Neutrophil (primary cell): ENCODE results near the gene CEMIP.

ENCODE experiments used
- H3K27ac ChIP-seq: fragments of 200-600 bp; sonication (generic); 2 replicates; pipeline ENCODE4 v1.5.1; 2016; ENCODE audit warnings: mild to moderate bottlenecking, moderate library complexity
- H3K27me3 ChIP-seq: fragments of 200-600 bp; sonication (generic); 2 replicates; pipeline ENCODE4 v1.6.0; 2016; ENCODE audit warnings: mild to moderate bottlenecking
- H3K36me3 ChIP-seq: fragments of 200-600 bp; sonication (generic); 2 replicates; pipeline ENCODE4 v1.5.1; 2017
- H3K4me1 ChIP-seq, 2 experiments: fragments of 200-600 bp in 1 of 2; sonication (generic) in 1 of 2; 1 replicate in 1 of 2; 2 replicates in 1 of 2; pipeline versions ENCODE4 v1.5.1 to v1.6.1; 2013 to 2016; ENCODE audit warnings: low read depth in 1 of 2, low read length in 1 of 2, mild to moderate bottlenecking in 1 of 2, moderate library complexity in 1 of 2; ENCODE audit not compliant: control insufficient read depth in 1 of 2, insufficient read depth in 1 of 2
- H3K4me3 ChIP-seq, 2 experiments: fragments of 200-600 bp in 1 of 2; sonication (generic) in 1 of 2; 1 replicate in 1 of 2; 2 replicates in 1 of 2; pipeline ENCODE4 v1.5.1; 2013 to 2016; ENCODE audit warnings: low read depth in 1 of 2, low read length in 1 of 2, mild to moderate bottlenecking in 1 of 2, moderate library complexity in 1 of 2
- H3K9me3 ChIP-seq: fragments of 200-600 bp; sonication (generic); 2 replicates; pipeline ENCODE4 v1.5.1; 2016
- CTCF ChIP-seq: fragments of 200-600 bp; sonication (generic); IDR thresholded peaks from 2 replicates; pipeline ENCODE4 v1.5.1; 2016; ENCODE audit warnings: antibody characterized with exemption

The CEMIP gene

GRCh38 chr15:80733460-80733859 is 45.7 kb upstream of the CEMIP start:
- Histone ChIP-seq H3K4me1 (no peaks in the 10 kb centered on the region), H3K9me3 (no peaks in the 10 kb centered on the region), H3K4me3 (no peak overlapping the region), H3K27ac (no peak overlapping the region), H3K36me3 (no peaks in the 10 kb centered on the region), H3K27me3 (no peaks in the 10 kb centered on the region)
- TF ChIP-seq CTCF: no peak

GRCh38 chr15:80735344-80735743 is 43.8 kb upstream of the CEMIP start:
- no peaks in the 10 kb centered on the region for H3K9me3 ChIP-seq
- H3K27ac ChIP-seq: no peak overlapping the region
- H3K4me3 ChIP-seq: no peak overlapping the region
- H3K36me3 ChIP-seq: no peaks in the 10 kb centered on the region
- H3K27me3 ChIP-seq: no peaks in the 10 kb centered on the region
- peaks cover 12 to 13% of the 10 kb centered on the region in 2 experiments for H3K4me1 ChIP-seq
- no peak for TF ChIP-seq CTCF

- no peaks in the 10 kb centered on the region for H3K9me3 ChIP-seq
Measured at GRCh38 chr15:80736560-80736959, 42.6 kb upstream of the CEMIP start.

GRCh38 chr15:80739919-80740318 is 39.3 kb upstream of the CEMIP start:
- Histone ChIP-seq H3K36me3 (no peaks in the 10 kb centered on the region), H3K9me3 (no peaks in the 10 kb centered on the region), H3K4me1 (peaks cover 28 to 29% of the 10 kb centered on the region in 2 experiments), H3K27me3 (no peaks in the 10 kb centered on the region), H3K4me3 (no peak overlapping the region), H3K27ac (no peak overlapping the region)
- TF ChIP-seq CTCF: no peak

More at GRCh38 chr15:80736560-80736959, 42.6 kb upstream of the CEMIP start:
- H3K4me3 ChIP-seq: no peak overlapping the region
- H3K27me3 ChIP-seq: no peaks in the 10 kb centered on the region
- no peaks in the 10 kb centered on the region for H3K36me3 ChIP-seq
- TF ChIP-seq CTCF: no peak
- H3K27ac ChIP-seq: no peak overlapping the region
- H3K4me1 ChIP-seq: peaks cover 22% of the 10 kb centered on the region in 2 experiments

- no peak for TF ChIP-seq CTCF
- no peaks in the 10 kb centered on the region for H3K36me3 ChIP-seq
- peaks cover 28 to 29% of the 10 kb centered on the region in 2 experiments for H3K4me1 ChIP-seq
- no peak overlapping the region for H3K4me3 ChIP-seq
- H3K9me3 ChIP-seq: no peaks in the 10 kb centered on the region
- H3K27ac ChIP-seq: peak overlapping the region; percentile 57
- no peaks in the 10 kb centered on the region for H3K27me3 ChIP-seq
Measured at GRCh38 chr15:80742081-80742480, 37.1 kb upstream of the CEMIP start.
